HG02642 (cell line): Measurements from ENCODE around the gene CNDP2.

Experiments
- ATAC-seq: cut with Tn5 transposase; IDR thresholded peaks from one replicate; pipeline ENCODE4 v1.9.1; 2021; ENCODE audit warnings: mild to moderate bottlenecking; ENCODE audit not compliant: unreplicated experiment, poor library complexity

CNDP2 gene

DNA sequence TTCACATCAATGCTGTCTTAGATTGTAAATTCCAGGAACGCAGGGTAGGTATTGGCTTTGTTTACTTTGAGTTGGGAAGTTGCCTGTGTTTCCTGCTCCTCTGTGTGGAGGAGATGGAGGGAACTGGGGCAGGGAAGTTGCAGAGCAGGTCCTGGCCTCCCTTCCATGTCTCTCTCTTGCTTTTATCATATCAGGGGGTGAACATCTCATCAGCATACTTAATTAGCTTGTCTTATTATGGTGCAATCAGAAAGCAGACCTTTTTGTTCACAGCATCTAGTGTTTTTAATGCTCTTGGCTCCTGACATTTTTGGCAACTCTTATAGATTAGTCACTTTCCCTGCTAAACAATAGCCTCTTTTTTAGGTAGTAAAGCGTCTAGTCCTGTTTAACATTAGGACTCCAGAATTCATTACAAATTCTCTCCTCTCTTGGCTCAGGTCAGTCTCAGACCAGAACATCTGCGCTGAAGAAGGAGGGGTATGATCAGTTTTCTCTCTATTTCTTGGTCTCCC lies 27.6 kb upstream of the CNDP2 start:
- ATAC-seq: no peak

DNA sequence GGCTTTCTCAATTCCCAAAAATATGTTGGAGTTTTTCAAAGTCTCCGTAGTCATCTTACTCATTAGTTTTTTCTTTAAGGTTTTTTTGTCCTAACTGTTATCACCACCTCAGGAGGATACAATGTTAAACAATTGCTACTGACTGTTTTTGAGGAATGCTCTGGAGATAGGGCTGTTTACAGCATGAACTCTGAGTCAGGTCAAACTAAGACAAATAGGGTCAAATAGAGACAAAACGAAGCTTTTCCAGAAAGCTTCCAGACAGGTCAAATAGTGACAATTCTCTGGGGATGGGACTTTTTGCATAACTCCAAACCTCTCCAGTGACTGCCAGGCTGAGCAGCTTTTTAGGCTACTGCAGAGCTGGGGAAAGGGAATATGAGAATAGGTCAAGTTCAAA lies 23.9 kb upstream of the CNDP2 start:
- no peak for ATAC-seq

DNA sequence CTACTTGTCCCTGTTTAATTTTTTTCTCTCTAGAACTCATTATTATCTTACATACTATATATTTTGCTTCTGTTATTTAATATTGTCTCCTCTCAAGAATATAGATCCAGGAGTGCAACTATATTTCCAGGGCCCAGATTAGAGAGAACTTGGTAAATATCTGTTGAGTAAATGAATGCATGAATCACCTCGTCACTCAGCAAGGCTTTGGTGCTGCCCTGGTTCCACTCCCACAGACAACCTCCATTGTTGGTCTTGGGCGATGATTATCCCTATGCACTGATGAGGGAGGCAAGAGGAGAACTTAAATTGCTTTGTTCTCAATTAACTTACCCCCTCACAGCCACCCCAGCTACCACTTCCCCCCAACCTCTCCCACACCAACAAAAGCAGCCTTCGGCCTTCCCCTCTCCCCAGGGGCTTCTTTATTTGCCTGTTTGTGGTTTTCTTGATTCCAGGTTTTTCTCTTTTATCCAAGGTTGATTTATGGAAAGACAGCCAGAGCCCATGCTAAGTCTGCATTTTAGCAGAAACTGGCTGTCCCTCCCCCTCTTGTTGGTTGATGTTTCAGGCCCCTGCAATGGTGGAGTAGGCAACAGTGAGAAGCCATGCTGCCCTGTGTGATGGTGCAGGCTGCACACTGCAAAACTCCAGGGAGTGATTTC lies 22.1 kb upstream of the CNDP2 start:
- no peak for ATAC-seq

DNA sequence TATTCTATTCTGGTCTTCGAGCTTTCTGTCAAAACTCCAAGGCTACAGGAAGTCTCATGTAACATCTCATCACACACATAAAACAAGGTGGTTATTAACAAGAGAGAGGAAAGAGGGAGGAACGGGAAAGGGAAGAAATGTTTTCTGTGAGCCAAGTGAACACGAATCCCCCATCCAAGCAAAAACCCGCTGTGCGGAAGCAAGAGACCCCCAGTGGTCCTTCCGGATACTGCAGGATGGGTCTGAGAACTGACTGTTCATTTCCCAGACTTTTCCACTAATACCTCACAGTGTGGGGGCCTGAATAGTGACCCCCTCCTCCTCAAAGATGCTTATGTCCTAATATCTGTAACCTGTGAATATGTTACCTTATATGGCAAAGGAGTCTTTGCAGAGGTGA lies 20.0 kb upstream of the CNDP2 start:
- no peak for ATAC-seq

DNA sequence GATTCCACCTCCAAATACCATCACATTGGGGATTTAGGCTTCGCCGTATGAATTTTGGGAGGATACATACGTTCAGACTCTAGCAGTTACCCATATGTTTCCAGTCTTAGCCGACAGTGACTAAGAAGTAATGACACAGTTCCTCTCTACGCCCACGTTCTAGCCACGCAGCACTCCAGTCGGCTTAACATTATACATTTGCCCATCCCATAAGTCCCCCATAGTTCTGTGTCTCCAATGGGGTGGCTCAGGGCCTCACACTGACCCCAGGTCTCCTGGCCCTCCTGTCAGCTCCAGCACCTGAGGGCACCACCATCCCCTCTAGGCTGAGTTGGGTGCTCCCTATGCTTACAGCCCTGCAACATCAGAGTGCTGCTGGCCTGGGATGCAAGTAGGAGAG lies 18.4 kb upstream of the CNDP2 start:
- no peak for ATAC-seq

DNA sequence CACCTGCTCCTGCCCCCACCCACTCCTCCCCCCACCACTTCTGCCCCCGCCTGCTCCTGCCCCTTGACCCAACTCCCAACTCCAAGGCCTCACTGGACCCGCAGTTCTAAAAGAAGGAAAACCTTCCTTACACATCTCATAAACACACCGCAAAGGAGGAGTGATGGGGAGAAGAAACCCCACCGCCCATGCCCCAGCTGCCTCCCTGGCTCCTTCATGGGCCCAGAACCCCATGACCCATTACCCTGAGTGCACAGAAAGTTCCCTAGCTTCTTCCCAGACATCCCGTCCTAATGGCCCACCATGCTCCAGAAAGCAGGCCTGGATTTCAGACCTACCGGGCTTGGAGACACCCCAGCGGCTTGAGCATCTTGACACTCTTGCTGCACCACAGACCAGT lies 17.8 kb upstream of the CNDP2 start:
- no peak for ATAC-seq

DNA sequence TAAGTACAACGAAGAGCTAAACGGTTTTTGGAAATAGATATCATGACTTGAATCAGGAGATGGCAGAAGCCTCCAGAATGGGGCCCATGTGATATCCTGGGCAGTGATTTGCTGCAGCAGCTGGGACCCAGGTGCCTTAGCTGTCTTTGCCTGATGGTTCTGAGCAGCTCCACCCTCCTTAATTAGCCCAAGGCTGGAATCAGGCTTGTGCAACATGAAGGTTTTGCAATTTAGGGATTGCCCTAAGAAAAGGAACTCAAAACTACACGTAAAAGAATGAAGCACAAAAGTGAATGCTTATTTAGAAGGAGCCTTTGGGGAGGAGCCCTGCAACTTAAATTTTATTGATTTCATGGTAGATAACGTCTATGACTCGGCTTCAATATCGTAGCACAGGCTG lies 17.3 kb upstream of the CNDP2 start:
- ATAC-seq: no peak

DNA sequence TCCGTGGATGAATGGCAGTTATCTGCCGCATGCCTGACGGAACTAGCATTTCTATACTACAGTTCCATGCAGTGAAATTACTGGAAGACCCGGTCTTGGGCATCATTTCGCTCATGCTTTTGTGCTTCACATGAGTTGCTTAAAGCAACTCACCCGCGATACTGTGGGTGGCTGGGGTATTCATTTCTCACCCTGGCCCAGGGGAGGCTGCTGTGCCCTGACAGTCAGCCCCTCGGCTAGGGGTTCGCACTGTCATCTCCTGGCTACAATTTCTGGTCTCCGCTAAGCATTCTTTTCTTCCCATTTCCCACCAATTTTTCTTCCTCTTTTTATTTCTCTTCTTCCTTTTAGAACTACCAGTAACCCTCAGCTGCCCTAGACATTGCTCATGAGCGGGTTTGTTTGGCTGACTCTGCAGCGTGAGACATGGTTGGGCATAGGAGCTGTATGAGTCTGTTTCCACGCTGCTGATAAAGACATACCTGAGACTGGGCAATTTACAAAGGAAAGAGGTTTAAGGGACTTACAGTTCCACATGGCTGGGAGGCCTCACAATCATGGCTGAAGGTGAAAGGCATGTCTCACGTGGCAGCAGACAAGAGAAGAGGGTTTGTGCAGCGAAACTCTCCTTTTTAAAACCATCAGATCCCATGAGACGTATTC lies 16.5 kb upstream of the CNDP2 start:
- no peak for ATAC-seq

DNA sequence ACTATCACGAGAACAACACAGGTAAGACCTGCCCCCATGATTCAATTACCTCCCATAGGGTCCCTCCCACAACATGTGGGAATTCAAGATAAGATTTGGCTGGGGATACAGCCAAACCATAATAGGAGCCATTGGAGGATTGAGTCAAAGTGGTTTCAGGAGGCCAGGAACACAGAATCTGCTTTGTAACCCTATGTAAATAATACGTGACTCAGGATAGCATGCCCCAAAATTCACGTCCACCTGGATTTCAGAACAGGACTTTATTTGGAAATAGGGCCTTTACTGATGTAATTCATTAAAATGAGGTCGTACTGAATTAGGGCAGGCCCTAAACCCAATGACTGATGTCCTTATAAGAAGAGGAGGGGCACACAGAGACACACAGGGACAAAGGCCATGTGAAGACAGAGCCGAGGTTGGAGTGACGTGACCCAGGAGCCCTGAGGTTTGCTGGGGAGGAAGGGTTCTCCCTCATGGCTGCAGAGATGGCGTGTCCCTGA lies 16.0 kb upstream of the CNDP2 start:
- ATAC-seq: no peak

DNA sequence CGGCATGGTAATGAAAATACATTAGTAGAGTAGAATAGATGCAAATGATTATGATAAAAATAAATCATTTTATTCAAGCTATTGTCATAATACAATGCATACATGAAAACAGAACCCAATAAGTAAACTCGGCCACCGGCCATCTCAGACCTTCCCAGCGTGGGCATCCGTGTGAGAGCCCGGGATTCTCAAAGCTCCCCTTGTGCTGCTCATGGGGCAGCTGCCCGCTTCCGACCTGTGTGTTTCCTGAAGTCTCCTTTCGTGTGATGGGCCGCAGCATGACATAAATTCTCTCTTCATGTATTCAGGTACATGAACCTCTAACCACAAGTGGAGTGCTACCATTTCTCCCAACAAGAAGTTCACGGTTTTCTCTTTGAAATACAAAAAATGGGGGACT lies 13.5 kb upstream of the CNDP2 start:
- no peak for ATAC-seq

DNA sequence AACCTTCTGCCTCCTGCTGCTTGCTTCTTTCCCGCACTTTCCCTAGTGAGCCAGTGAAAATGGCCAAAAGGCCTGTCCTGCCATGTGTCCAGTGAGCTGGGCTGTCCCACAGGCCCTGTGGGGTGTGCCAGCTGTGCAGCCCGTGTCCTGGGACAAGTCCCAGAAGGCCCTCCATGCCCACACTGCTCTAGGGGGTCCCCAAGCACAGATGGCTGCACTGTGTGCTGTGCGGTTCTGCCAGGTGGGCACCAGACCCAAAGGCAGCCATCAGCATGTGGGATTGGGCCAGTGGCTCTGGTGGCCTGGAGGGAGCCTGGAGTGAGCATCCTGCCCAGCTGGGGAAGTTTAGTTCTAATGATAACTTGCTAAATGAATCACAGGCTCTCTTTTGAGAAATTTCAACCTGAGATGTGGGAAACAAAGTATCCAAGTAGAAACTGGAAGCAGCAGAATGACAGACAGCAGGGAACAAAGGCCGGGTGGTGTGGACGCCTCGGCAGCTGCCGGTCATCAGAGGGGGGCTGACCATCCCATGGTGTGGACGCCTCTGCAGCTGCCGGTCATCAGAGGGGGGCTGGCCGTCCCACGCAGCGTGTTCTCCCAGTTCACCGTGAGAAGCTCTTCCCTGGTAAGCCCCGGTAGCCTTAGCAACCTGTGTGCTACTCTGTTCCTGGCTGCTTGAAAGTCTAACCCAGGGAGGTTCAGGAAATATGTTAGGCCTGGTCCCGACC lies 9.9 kb upstream of the CNDP2 start:
- ATAC-seq: no peak

DNA sequence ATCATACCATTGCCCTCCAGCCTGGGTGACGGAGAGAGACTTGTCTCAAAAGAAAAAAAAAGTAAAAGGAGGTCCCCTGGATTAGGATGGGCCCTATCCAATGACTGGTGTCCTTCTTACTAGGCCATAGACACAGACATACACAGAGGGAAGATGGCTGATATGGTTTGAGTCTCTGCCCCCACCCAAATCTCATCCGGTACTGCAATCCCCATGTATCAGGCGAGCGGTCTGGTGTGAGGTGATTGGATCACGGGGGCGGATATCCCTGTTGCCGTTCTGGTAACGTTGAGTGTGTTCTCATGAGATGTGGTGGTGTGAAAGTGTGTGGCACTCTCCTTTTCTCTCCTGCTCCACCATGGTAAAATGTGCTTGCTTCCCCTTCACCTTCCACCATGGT lies 7.8 kb upstream of the CNDP2 start:
- ATAC-seq: no peak

DNA sequence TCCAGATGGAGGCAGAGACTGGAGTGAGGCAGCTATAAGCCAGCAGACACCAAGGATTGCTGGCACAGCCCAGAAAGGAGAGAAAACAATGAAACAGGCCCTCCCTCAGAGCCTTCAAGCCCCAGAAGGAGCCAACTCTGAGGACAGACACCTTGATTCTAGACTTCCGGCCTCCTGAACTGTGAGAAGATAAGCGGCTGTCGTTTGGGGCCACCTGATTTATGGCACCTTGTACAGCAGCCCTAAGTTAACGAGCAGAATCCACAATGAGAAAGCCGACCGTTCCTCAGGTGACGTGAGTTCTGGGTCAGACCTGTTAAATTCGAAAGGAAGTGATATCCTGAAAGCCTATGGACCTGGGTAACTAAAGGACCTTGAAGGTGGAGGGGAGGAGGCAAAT lies 7.3 kb upstream of the CNDP2 start:
- no peak for ATAC-seq

DNA sequence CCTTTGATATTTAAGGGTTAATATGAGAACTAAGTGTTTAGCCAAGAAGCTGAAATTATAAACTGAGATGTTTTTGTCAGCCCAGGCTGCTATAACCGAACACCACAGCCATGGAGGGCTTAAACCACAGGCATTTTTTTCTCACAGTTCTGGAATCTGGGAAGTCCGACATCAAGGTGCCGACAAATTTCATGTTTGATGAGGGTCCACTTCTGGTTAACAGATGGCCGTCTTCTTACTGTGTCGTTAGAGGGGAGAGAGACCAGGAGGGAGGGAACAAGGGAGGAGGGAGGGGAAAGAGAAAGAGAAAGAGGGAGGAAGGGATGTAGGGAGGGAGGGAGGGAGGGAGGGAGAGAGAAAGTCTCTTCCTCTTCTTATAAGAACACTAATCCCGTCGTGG lies 6.5 kb upstream of the CNDP2 start:
- no peak for ATAC-seq

DNA sequence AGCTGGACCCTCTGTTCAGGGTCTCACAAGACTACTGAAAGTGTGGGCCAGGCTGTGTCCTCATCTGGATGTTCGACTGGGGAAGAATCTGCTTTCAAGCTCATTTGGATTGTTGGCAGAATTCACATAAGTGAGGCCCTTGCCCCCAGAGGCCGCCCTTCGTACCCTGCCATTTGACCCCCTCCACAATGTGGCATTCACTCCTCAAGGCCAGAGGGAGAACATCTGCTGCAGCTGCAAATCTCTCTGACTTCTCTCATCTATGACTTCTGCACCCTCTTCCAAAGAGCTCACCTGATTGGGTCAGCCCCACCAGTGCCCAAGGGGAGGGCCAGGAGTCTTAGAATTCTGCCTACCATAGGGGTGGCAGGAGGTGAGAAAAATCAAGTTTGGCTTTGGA lies 3.9 kb upstream of the CNDP2 start:
- no peak for ATAC-seq

DNA sequence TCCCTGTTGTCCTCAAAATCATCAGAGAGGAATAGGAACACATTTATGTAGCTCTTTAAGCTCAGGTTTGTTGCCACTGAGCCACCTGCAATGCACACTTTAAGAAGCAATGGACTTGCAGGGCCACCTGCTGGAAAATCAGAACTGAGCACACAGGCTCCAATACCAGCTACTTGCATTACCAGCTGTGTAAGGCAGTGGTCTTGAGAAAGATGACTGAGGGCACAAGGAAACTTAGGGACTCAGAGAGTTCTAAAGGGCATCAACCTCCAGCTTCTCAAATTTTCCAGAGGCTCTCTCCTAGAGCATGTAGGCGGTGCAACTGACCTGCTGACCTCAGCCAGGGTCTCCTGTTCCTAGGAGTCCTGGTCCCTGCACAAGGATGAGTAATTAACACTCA lies 2.5 kb upstream of the CNDP2 start:
- no peak for ATAC-seq

DNA sequence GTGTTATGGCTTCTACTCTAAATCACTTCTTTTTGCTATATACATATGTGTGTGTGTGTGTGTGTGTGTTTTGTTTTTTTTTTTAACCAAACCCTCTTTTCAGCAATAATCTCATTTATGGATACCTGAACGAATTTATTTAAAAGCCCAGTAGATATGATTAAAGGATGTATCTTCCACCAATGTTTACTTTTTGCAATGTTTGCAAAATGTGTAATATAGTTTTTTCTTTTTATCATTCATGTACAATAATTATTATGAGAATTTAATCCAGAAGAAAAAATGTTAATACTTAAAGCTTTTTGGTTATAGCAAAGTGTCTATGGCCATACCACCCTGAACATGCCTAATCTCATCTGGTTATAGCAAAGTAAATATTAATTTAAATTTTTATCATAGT lies 1.6 kb upstream of the CNDP2 start:
- ATAC-seq: no peak

DNA sequence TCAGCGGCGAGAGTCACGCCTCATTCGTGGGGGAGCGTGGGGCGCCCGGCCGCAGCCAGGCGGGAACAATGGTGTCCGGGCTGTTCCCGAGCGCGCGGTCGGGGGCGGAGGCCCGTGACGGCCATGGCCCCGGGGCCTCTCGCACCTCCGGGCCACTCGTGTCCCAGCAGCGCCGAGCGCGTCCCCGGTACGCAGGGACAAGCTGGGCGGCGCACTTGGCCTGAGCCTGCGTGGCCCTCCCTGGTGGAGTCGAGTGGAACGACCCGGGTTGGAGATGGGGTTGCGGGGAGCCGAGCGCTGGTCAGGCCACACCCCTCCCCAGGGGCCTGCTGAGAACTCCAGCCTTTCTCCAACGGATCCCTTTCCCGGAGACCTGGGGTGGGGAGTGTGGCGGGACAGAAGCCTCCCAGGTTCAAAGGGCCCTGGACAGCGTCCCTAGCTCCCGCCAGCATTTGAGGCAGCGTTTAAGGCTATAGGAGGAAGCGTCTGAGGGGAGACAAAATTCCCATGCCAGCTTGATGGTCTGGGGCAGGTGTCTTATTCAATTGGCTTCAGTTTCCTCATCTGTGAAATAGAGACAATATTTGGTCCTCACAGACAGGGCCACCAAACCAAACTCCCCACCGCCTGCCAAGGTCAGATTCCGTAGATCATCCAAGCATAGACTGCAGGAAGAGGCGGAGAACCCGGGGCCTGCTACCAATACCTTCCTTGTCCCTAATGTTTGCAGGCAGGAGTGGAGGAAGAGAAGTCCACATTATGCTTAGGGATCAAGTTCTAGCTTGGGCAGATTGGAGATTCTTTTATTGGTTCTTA lies 553 bp downstream of the CNDP2 start:
- peak; percentile 28 for ATAC-seq

DNA sequence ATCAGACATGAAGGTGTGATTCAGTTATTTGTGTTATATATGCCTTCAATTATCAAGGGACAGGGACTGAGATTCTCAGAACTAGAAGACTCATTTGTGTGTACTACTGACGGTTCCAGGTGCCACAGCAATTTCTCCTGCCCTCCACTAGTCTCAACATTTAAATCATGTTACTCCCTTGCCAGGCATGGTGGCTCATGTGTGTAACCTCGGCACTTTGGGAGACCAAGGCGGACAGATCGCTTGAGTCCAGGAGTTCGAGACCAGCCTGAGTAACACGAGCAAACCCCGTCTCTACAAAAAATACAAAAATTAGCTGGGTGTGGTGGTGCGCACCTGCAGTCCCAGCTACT lies 1.1 kb downstream of the CNDP2 start:
- ATAC-seq: no peak

DNA sequence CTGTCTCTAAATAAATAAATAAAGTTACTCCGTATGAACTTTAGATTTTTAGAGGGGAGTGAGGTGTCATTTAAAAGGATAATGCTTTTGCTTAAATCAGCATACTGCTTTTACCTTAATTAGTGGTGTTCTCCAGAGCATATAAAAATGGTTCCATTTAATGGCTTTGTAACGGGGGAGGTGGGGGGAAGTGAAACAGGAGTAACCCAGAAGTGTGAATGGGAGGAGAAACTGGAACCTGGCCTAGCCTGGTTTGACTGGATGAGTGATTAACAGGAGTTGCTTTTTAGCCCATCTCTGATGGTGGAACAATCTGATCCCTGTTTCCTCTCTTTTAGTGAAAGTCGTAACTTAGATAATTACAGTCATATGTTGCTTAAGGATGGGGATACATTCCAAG lies 1.6 kb downstream of the CNDP2 start:
- no peak for ATAC-seq
